Sigmoid colon (tissue), 4 donors: ENCODE data around the gene SCAPER.

ENCODE experiments used
- EP300 ChIP-seq, 4 donors: sonication (generic); formaldehyde crosslinking; IDR thresholded peaks; one replicate each; pipeline ENCODE4 v1.6.1; 2017; ENCODE audit warnings: antibody characterized with exemption in 4 of 4
- POLR2A ChIP-seq, 2 donors: fragments of 450-650 bp; IDR thresholded peaks; one replicate each; pipeline ENCODE4 v1.6.1; 2016; ENCODE audit warnings: antibody characterized with exemption in 2 of 2, mild to moderate bottlenecking in 2 of 2, moderate library complexity in 2 of 2
- POLR2AphosphoS5 ChIP-seq, 4 donors: sonication (generic); formaldehyde crosslinking; IDR thresholded peaks; one replicate each; pipeline ENCODE4 v1.6.1; 2017; ENCODE audit warnings: antibody characterized with exemption in 4 of 4
- TF ChIP-seq, protein P1 (sequence below), 4 experiments: fragments of 450-650 bp in 3 of 4; fragments of 200-600 bp in 1 of 4; IDR thresholded peaks; one replicate each; pipeline ENCODE4 v1.5.1; 2016 to 2019; ENCODE audit warnings: antibody characterized with exemption in 4 of 4, mild to moderate bottlenecking in 3 of 4, moderate library complexity in 2 of 4

DNA sequence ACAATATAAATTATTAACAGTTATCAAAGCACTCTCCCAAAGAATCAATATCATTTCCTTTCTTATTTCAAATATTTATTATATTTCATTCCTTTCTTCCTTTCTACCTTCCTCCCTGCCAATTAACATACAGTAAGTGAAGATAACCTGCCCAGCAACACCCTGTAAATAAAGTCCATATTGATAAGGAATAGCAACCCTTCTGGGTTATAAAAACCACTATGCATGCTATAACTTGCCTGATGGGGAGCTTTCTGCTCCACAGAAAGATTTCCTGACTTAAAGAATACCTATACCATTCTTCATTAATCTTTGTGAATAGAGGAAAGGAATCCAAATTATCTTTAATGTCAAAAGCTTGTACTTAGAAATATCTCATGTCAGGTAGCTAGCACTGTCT is 402.0 kb downstream of the SCAPER start:
- TF ChIP-seq, protein P1, sequence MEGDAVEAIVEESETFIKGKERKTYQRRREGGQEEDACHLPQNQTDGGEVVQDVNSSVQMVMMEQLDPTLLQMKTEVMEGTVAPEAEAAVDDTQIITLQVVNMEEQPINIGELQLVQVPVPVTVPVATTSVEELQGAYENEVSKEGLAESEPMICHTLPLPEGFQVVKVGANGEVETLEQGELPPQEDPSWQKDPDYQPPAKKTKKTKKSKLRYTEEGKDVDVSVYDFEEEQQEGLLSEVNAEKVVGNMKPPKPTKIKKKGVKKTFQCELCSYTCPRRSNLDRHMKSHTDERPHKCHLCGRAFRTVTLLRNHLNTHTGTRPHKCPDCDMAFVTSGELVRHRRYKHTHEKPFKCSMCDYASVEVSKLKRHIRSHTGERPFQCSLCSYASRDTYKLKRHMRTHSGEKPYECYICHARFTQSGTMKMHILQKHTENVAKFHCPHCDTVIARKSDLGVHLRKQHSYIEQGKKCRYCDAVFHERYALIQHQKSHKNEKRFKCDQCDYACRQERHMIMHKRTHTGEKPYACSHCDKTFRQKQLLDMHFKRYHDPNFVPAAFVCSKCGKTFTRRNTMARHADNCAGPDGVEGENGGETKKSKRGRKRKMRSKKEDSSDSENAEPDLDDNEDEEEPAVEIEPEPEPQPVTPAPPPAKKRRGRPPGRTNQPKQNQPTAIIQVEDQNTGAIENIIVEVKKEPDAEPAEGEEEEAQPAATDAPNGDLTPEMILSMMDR (IDR thresholded peaks at IDR 0.05), result no peak
- TF ChIP-seq POLR2AphosphoS5 (IDR thresholded peaks at IDR 0.05) (no peak), EP300 (IDR thresholded peaks at IDR 0.05) (no peak), POLR2A (IDR thresholded peaks at IDR 0.05) (no peak)
